Esophagus muscularis mucosa (tissue), 4 donors: Measurements from ENCODE around the gene ST8SIA6.

Experiments
- EP300 ChIP-seq: sonication (generic); formaldehyde crosslinking; IDR thresholded peaks from one replicate; pipeline ENCODE4 v1.6.1; 2017; ENCODE audit warnings: antibody characterized with exemption
- POLR2A ChIP-seq: fragments of 450-650 bp; IDR thresholded peaks from one replicate; pipeline ENCODE4 v1.6.1; 2017; ENCODE audit warnings: antibody characterized with exemption, moderate library complexity, mild to moderate bottlenecking, low read depth
- POLR2AphosphoS5 ChIP-seq, 2 donors: sonication (generic); formaldehyde crosslinking; IDR thresholded peaks; one replicate each; pipeline ENCODE4 v1.6.1; 2017; ENCODE audit warnings: antibody characterized with exemption in 2 of 2
- TF ChIP-seq, protein P1 (sequence below), 3 experiments: fragments of 200-600 bp in 2 of 3; fragments of 450-650 bp in 1 of 3; sonication (generic) in 2 of 3; IDR thresholded peaks; one replicate each; pipeline ENCODE4 v1.5.1; 2017 to 2019; ENCODE audit warnings: antibody characterized with exemption in 3 of 3, mild to moderate bottlenecking in 2 of 3, moderate library complexity in 1 of 3

DNA sequence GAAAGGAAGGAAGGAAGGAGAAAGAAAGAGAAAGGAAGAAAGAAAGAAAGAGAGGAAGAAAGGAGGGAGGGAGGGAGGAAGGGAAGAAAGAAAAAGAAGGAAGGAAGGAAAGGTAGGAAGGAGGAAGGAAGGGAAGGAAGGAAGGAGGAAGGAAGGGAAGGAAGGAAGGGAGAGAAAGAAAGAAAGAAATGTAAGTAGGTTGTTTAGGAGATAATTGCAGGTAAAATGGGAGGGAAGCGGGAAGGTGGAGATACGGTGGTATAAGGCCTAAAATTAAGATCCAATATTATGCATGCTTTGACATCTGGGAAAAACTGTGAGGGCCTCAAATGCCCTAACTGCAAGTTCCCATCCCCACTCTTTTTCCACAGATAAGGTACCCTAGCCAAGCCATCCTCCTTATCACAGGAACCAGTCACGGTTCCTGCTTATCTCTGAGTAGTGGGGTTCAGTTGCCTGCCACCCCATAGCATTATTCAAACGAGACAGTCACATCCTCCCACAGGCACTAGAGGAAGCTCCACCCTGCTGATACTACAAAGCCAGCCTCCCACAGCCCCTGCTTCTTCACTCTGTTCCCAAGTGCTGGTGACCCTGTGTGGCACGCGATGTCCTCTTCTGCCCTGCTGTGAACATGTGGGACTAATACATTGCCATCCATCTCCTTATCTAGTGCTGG lies 28.7 kb downstream of the ST8SIA6 start:
- TF ChIP-seq, protein P1, sequence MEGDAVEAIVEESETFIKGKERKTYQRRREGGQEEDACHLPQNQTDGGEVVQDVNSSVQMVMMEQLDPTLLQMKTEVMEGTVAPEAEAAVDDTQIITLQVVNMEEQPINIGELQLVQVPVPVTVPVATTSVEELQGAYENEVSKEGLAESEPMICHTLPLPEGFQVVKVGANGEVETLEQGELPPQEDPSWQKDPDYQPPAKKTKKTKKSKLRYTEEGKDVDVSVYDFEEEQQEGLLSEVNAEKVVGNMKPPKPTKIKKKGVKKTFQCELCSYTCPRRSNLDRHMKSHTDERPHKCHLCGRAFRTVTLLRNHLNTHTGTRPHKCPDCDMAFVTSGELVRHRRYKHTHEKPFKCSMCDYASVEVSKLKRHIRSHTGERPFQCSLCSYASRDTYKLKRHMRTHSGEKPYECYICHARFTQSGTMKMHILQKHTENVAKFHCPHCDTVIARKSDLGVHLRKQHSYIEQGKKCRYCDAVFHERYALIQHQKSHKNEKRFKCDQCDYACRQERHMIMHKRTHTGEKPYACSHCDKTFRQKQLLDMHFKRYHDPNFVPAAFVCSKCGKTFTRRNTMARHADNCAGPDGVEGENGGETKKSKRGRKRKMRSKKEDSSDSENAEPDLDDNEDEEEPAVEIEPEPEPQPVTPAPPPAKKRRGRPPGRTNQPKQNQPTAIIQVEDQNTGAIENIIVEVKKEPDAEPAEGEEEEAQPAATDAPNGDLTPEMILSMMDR (IDR thresholded peaks at IDR 0.05) = no peak
- TF ChIP-seq EP300 (no peak), POLR2A (no peak), POLR2AphosphoS5 (IDR thresholded peaks at IDR 0.05) (no peak)
